Transverse colon (tissue), 4 donors: ENCODE data around the gene PTPRO.

Experiments
- CTCF ChIP-seq, 5 experiments: fragments of 200-600 bp in 3 of 5; fragments of 450-650 bp in 2 of 5; sonication (generic) in 3 of 5; IDR thresholded peaks; 1 replicate in 2 of 5; 2 replicates in 3 of 5; pipeline ENCODE4 v1.5.1; 2016 to 2017; ENCODE audit warnings: antibody characterized with exemption in 5 of 5, inconsistent platforms in 3 of 5, mild to moderate bottlenecking in 2 of 5, moderate library complexity in 1 of 5
- EP300 ChIP-seq: sonication (generic); formaldehyde crosslinking; IDR thresholded peaks from one replicate; pipeline ENCODE4 v1.6.1; 2017; ENCODE audit warnings: antibody characterized with exemption, low read depth
- POLR2A ChIP-seq: fragments of 450-650 bp; IDR thresholded peaks from one replicate; pipeline ENCODE4 v1.6.1; 2016; ENCODE audit warnings: antibody characterized with exemption, mild to moderate bottlenecking, moderate library complexity
- POLR2AphosphoS5 ChIP-seq, 3 donors: sonication (generic); formaldehyde crosslinking; IDR thresholded peaks; one replicate each; pipeline ENCODE4 v1.6.1; 2016; ENCODE audit warnings: antibody characterized with exemption in 3 of 3

- TF ChIP-seq CTCF (IDR thresholded peaks at IDR 0.05) (no peak), POLR2A (no peak), POLR2AphosphoS5 (IDR thresholded peaks at IDR 0.05) (no peak), EP300 (no peak)
Measured at GRCh38 chr12:15306605-15307004, 15.7 kb upstream of the PTPRO start.
